H1 (cell line): ENCODE measurements around the gene DACH2. TPM values are rescaled to one million over a fixed set of nuclear protein-coding genes. Genes with fewer than 3 reads are reported as not detected.

Experiments used
- CTCF ChIA-PET: fragments of 300-600 bp; sonication (Branson Sonifier 250); formaldehyde crosslinking; loops from one replicate; lab custom pipeline; 2021; ENCODE audit not compliant: partially characterized antibody; lab: Charles Lee
- POLR2A ChIA-PET: fragments of 300-600 bp; sonication (Branson Sonifier 250); formaldehyde crosslinking; loops from one replicate; lab custom pipeline; 2021; ENCODE audit warnings: inconsistent platforms; ENCODE audit not compliant: partially characterized antibody; lab: Charles Lee
- DNase-seq, 2 experiments: peaks; one replicate each; pipeline versions ENCODE4 v3.0.0 to v3.0.0-alpha.2; 2010 to 2022; ENCODE audit warnings: low spot score in 2 of 2, low read depth in 1 of 2, mixed read lengths in 1 of 2
- FAIRE-seq: peaks from 2 replicates; lab custom pipeline; 2011; peaks lifted over from hg19 to GRCh38; lab: Jason Lieb, UNC
- H2AFZ ChIP-seq: 2 replicates; pipeline ENCODE4 v1.8.1; 2012; ENCODE audit warnings: low read length, inconsistent platforms
- H2AK5ac ChIP-seq: 2 replicates; pipeline ENCODE4 v1.6.1; 2013; ENCODE audit warnings: low read depth, low read length
- H2BK120ac ChIP-seq: replicated peaks from 2 replicates; pipeline ENCODE3; 2013; ENCODE audit warnings: low read depth, low read length, inconsistent platforms
- H2BK12ac ChIP-seq: 2 replicates; pipeline ENCODE4 v1.6.1; 2013; ENCODE audit warnings: low read depth, low read length
- H2BK15ac ChIP-seq: 2 replicates; pipeline ENCODE4 v1.6.1; 2013; ENCODE audit warnings: low read length
- H2BK20ac ChIP-seq: 2 replicates; pipeline ENCODE4 v1.6.1; 2013; ENCODE audit warnings: low read length
- H2BK5ac ChIP-seq: 2 replicates; pipeline ENCODE4 v1.6.1; 2013; ENCODE audit warnings: low read depth, low read length
- H3K14ac ChIP-seq: 2 replicates; pipeline ENCODE4 v1.6.1; 2013; ENCODE audit warnings: inconsistent platforms; ENCODE audit not compliant: insufficient read length
- H3K18ac ChIP-seq: 2 replicates; pipeline ENCODE4 v1.6.1; 2013; ENCODE audit warnings: low read length; ENCODE audit errors: extremely low read depth
- H3K23ac ChIP-seq: 2 replicates; pipeline ENCODE4 v1.6.1; 2013; ENCODE audit warnings: inconsistent platforms; ENCODE audit not compliant: insufficient read length
- H3K23me2 ChIP-seq: 2 replicates; pipeline ENCODE4 v1.6.1; 2013; ENCODE audit warnings: low read depth, low read length
- H3K27ac ChIP-seq: 2 replicates; pipeline ENCODE4 v1.6.1; 2011; ENCODE audit warnings: low read depth, low read length, inconsistent platforms
- H3K27me3 ChIP-seq, 4 experiments: replicated peaks in 1 of 4; 1 replicate in 1 of 4; 2 replicates in 3 of 4; pipeline versions ENCODE4 v1.6.1 to v1.8.1; 2011 to 2013; ENCODE audit warnings: low read length in 3 of 4, mild to moderate bottlenecking in 3 of 4, inconsistent platforms in 2 of 4, mixed read lengths in 2 of 4, moderate library complexity in 1 of 4; ENCODE audit not compliant: control insufficient read depth in 3 of 4, insufficient read depth in 3 of 4; ENCODE audit errors: extremely low read depth in 1 of 4
- H3K36me3 ChIP-seq, 4 experiments: 2 replicates each; pipeline versions ENCODE4 v1.6.1 to v1.8.1; 2011 to 2013; ENCODE audit warnings: mild to moderate bottlenecking in 4 of 4, low read length in 3 of 4, moderate library complexity in 2 of 4, control low read depth in 1 of 4, inconsistent platforms in 1 of 4; ENCODE audit not compliant: insufficient read depth in 4 of 4, control insufficient read depth in 2 of 4
- H3K4ac ChIP-seq: replicated peaks from 2 replicates; pipeline ENCODE3; 2013; ENCODE audit warnings: low read length, low read depth, mixed read lengths, inconsistent platforms; ENCODE audit not compliant: insufficient read length
- H3K4me1 ChIP-seq, 4 experiments: replicated peaks in 1 of 4; 1 replicate in 1 of 4; 2 replicates in 3 of 4; pipeline versions ENCODE4 v1.6.1 to v1.8.1; 2011 to 2013; ENCODE audit warnings: low read length in 3 of 4, inconsistent platforms in 2 of 4, mixed read lengths in 1 of 4; ENCODE audit not compliant: insufficient read depth in 4 of 4, control insufficient read depth in 3 of 4
- H3K4me2 ChIP-seq, 2 experiments: 2 replicates each; pipeline versions ENCODE4 v1.6.1 to v1.8.1; 2011 to 2013; ENCODE audit warnings: low read depth in 2 of 2, low read length in 2 of 2, control low read depth in 1 of 2, inconsistent platforms in 1 of 2, mild to moderate bottlenecking in 1 of 2; ENCODE audit not compliant: insufficient read depth in 1 of 2
- H3K4me3 ChIP-seq, 4 experiments: fragments of 200-600, 300-600 bp in 1 of 4; sonication (generic), shearing (Covaris generic), sonication (Bioruptor Twin) in 1 of 4; 2 replicates each; pipeline versions ENCODE4 v1.5.1 to v1.8.1; 2011 to 2016; ENCODE audit warnings: low read length in 4 of 4, low read depth in 3 of 4, control low read depth in 2 of 4, inconsistent platforms in 2 of 4, mild to moderate bottlenecking in 2 of 4, mixed read lengths in 1 of 4, moderate library complexity in 1 of 4; ENCODE audit not compliant: insufficient read depth in 2 of 4; ENCODE audit errors: extremely low read depth in 1 of 4
- H3K56ac ChIP-seq: replicated peaks from 2 replicates; pipeline ENCODE3; 2013; ENCODE audit warnings: low read depth, mild to moderate bottlenecking, mixed read lengths, low read length, inconsistent platforms; ENCODE audit not compliant: insufficient read length
- H3K79me1 ChIP-seq: 2 replicates; pipeline ENCODE4 v1.6.1; 2013; ENCODE audit warnings: low read depth, low read length, control low read depth
- H3K79me2 ChIP-seq, 2 experiments: 2 replicates each; pipeline versions ENCODE4 v1.6.1 to v1.8.1; 2012 to 2013; ENCODE audit warnings: low read length in 2 of 2, mild to moderate bottlenecking in 2 of 2, inconsistent platforms in 1 of 2; ENCODE audit not compliant: insufficient read depth in 2 of 2, control insufficient read depth in 1 of 2
- H3K9ac ChIP-seq, 4 experiments: replicated peaks in 1 of 4; 1 replicate in 1 of 4; 2 replicates in 3 of 4; pipeline versions ENCODE4 v1.6.1 to v1.8.1; 2011 to 2013; ENCODE audit warnings: low read depth in 3 of 4, low read length in 3 of 4, control low read depth in 2 of 4, mild to moderate bottlenecking in 2 of 4, moderate library complexity in 2 of 4, inconsistent platforms in 1 of 4; ENCODE audit errors: extremely low read depth in 1 of 4
- H3K9me3 ChIP-seq, 2 experiments: 2 replicates each; pipeline versions ENCODE4 v1.6.1 to v1.8.1; 2012 to 2013; ENCODE audit warnings: mild to moderate bottlenecking in 2 of 2, moderate library complexity in 2 of 2, control low read depth in 1 of 2, inconsistent platforms in 1 of 2, low read depth in 1 of 2, low read length in 1 of 2, mixed read lengths in 1 of 2; ENCODE audit not compliant: insufficient read depth in 2 of 2
- H4K20me1 ChIP-seq, 2 experiments: replicated peaks in 1 of 2; 2 replicates each; pipeline versions ENCODE3 to v1.8.1; 2011 to 2013; ENCODE audit warnings: inconsistent platforms in 2 of 2, low read length in 2 of 2, mild to moderate bottlenecking in 1 of 2; ENCODE audit not compliant: insufficient read depth in 2 of 2, control insufficient read depth in 1 of 2
- H4K5ac ChIP-seq: 2 replicates; pipeline ENCODE4 v1.6.1; 2013; ENCODE audit warnings: low read length, low read depth, mixed read lengths, inconsistent platforms; ENCODE audit not compliant: insufficient read length
- H4K8ac ChIP-seq: 2 replicates; pipeline ENCODE4 v1.8.0; 2013; ENCODE audit warnings: mild to moderate bottlenecking, moderate library complexity, low read length, inconsistent platforms; ENCODE audit not compliant: insufficient read depth; ENCODE audit errors: extremely low read depth
- H4K91ac ChIP-seq: replicated peaks from 2 replicates; pipeline ENCODE3; 2013; ENCODE audit warnings: low read length, mixed read lengths, inconsistent platforms; ENCODE audit not compliant: insufficient read length
- CREB1 ChIP-seq: IDR thresholded peaks from 2 replicates; pipeline ENCODE4 v1.6.1; 2012; ENCODE audit warnings: inconsistent platforms
- KDM1A ChIP-seq: fragments of 200-600, 300-600 bp; sonication (generic); IDR thresholded peaks from 2 replicates; pipeline ENCODE4 v1.7.1; 2016; ENCODE audit warnings: mild to moderate bottlenecking, low read length, borderline replicate concordance
- SIN3A ChIP-seq, 2 experiments: IDR thresholded peaks in 1 of 2; conservative IDR thresholded peaks in 1 of 2; 2 replicates each; pipeline ENCODE4 v1.6.1; 2011 to 2012; ENCODE audit warnings: low read length in 2 of 2, improper control_type of control experiment in 1 of 2, low read depth in 1 of 2, mild to moderate bottlenecking in 1 of 2
- WGBS, 2 experiments: shearing (Covaris generic) in 1 of 2; methylation state at CpG; one replicate each; pipeline versions ENCODE4 v1.1.6 to v1.1.7; 2013 to 2015; ENCODE audit warnings: low lambda C conversion rate in 2 of 2, mixed read lengths in 2 of 2, inconsistent platforms in 1 of 2, low coverage in 1 of 2, missing lambda C conversion rate in 1 of 2; ENCODE audit not compliant: insufficient replicate concordance in 2 of 2, insufficient coverage in 1 of 2, insufficient read length in 1 of 2; ENCODE audit errors: extremely low coverage in 1 of 2, missing lambda C conversion rate in 1 of 2; 5-methylcytosine and 5-hydroxymethylcytosine counted together
- polyA plus RNA-seq, 7 experiments: library from polyadenylated mRNA; depleted of rRNA in 3 of 7; stranded (reverse) in 5 of 7; unstranded in 2 of 7; fragments of >200 nt in 5 of 7; fragments of 200-250 nt in 2 of 7; gene quantifications; 1 replicate in 5 of 7; 2 replicates in 1 of 7; 4 replicates in 1 of 7; pipeline versions ENCODE4 v1.2.1 to v1.2.3, GENCODE V29; 2011 to 2013; ENCODE audit warnings: missing spikeins in 2 of 7, mixed read lengths in 2 of 7
- total RNA-seq: library from RNA; stranded (reverse); fragmentation: NEBNext Ultra II Directional; extraction: Animal tissue kit (Norgen Biotek cat#: 25700); gene quantifications from 2 replicates; pipeline ENCODE4 v1.2.1, GENCODE V29; 2021

DACH2 gene
- total and polyA plus RNA-seq, 2 of the 8 experiments (the other 6 are each of a cell fraction or from before 2014, with no cell fraction given) = 1.0 to 1.8 TPM

GRCh38 chrX:86197815-86198214, 49.6 kb downstream of the DACH2 start:
- Histone ChIP-seq H2AFZ (no peak overlapping the region), H2BK15ac (no peak overlapping the region), H3K79me2 (no peaks in the 10 kb centered on the region), H3K9me3 (0 out of 4 replicates have a peak, but pooled peaks cover 0 to 2% of the 10 kb centered on the region in 2 experiments), H2BK5ac (no peak overlapping the region), H3K4me2 (no peak overlapping the region), H3K56ac (no peak overlapping the region), H4K8ac (no peak overlapping the region), H4K5ac (no peak overlapping the region), H3K23ac (no peak overlapping the region), H3K23me2 (no peaks in the 10 kb centered on the region), H3K27me3 (no peaks in the 10 kb centered on the region), H4K91ac (no peak overlapping the region), H3K79me1 (no peaks in the 10 kb centered on the region), H2BK12ac (no peak overlapping the region), H3K27ac (no peak overlapping the region), H3K36me3 (no peaks in the 10 kb centered on the region), H3K14ac (no peak overlapping the region), H2BK120ac (no peak overlapping the region), H3K4ac (no peak overlapping the region), H2AK5ac (no peak overlapping the region), H3K4me3 (no peak overlapping the region), H3K4me1 (no peaks in the 10 kb centered on the region), H3K18ac (no peak overlapping the region), H2BK20ac (no peak overlapping the region), H3K9ac (no peak overlapping the region), H4K20me1 (no peaks in the 10 kb centered on the region)
- ChIA-PET POLR2A (no interaction called here), CTCF (no interaction called here)
- DNase-seq = no peak
- FAIRE-seq = no peak
- 75% methylated on average over 1 of the region's 1 CpG; no CpG with 5 or more reads in 1 of the 2 experiments for WGBS, 2 experiments
- no peak for TF ChIP-seq SIN3A (conservative IDR thresholded peaks at IDR 0.05 in 1 of 2, IDR thresholded peaks at IDR 0.05 in 1 of 2; ENCODE audit: low read depth in 1 of 2, low read length in 2 of 2)
- no peak for TF ChIP-seq KDM1A
- TF ChIP-seq CREB1 = no peak
